Left forelimb (tissue), 1 donor: Measurements from ENCODE around the gene CAPN2.
"Not testable (repeated sequence)": the region's sequence is repeated elsewhere in the genome, so short reads cannot be mapped to it uniquely, and the experiment has no call there.

Source experiments
- DNase-seq: peaks from one replicate; pipeline ENCODE4 v3.0.0-alpha.2; 2018; ENCODE audit warnings: low spot score

Gene CAPN2

GRCh38 chr1:223717123-223717522, 4.8 kb downstream of the CAPN2 start:
- DNase-seq: no peak

DNA sequence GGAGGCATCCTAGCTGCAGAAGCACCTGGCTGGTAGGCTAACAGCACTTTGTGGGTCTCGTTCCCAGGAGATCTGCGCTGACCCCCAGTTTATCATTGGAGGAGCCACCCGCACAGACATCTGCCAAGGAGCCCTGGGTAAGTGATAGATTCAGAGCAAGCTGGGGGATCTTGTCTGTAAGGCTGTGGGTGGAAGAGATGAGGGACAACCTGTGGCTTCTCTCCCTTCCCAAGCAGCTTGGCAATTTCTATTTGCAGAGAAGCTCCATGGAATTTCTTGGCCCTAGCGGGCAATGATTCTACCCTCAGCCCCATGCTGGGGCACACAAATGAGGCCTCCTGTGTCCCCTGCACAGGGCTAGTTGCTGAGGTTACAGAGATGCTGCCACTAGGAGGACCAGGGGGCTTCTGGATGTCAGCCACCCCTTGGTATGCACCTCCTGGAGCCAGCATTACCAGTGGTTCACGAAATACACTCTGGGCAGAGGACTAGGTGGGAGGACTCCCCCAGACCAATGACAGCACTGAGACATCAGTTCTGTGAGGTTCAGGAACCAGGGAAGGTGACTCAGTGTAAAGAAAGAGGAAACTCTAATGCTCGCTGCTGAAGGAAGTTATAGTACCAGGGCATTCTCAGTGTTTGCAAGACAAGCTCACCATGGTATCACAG, 5.5 kb downstream of the CAPN2 start:
- no peak for DNase-seq

DNA sequence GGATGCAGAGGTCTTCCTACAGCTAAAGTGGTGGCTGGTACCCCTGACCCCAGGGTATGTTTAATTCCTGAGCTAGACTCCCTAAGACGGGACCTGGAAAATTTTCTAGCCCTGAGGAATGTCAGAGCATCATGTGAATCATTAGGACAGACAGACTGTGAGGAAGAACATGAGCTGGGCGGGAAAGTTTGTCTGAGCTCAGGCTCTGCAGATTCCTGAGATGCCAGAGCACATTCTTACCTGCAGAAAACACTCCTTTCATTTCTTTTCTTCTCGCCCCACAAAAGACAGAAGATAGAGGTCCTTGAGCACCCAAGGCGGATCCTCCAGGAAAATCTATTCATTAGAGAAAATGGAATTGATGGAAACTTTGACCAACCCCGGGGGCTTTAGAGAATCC, 6.5 kb downstream of the CAPN2 start:
- no peak for DNase-seq

DNA sequence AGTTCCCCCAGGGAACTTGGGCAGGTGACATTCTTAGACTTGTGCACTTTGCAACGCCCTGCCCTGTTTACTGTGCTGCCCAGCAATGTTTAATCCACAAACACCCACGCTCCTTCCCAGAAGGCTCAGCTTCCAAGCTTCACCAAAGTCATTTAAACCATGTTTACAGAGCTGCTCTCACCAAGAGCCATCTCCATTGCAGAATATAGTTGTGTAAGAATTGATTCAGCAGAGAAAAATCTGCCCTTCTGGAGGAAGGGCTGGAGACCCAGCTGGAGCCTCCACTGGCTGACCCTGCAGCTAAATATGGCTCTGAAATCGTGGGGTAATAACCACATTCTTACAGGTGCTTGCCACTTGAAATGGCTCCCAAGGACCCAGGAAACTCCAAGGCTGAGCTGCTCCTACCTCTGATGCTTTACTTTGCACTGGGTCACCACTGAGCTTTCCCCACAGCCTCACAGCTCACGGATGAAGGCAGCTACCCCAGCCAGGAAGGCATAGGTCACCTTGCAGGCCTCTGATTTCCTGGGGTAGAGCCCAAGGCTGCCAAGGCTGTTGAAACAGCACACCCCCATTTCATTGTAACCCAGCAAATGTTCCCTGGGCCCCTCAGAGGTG, 8.7 kb downstream of the CAPN2 start:
- DNase-seq: no peak

DNA sequence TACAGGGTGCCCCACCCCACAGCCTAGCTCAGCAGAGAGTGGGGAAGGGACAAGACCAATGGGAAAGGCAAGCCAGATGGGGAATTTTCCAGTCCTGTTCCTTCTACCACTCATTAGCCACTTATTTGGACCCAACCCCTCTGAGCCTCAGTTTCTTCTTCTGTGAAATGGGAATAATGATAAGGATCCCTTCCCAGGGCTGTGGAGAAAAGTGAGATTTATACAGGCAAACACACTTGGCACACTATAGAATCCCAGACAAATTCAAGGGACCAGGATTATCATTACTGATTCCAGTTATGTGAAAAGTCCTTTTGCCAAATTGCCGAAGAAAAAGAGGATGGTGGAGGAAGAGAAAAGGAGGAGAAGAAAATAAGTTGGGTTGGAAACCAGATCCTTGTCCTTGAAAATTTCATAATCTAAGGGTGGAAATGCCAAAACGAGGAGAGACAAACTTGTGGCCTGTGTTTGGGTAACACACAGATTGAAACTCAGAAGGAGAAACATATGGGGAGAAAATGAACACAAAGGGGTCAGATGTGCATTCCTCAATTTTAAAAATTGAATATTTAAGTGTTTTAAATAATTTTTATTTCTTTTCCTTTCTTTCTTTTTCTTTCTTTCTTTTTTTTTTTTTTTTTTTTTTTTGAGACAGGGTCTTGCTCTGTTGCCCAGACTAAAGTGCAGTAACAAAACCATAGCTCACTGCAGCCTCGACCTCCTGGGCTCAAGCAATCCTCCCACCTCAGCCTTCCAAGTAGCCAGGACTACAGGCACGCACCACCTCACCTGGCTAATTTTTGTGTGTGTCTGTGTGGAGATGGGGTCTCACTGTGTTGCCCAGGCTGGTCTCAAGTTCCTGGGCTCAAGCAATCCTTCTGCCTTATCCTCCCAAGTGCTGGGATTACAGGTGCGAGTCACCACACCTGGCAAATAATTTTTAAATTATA, 9.6 kb downstream of the CAPN2 start:
- no peak for DNase-seq

- DNase-seq: no peak
Observed at GRCh38 chr1:223723351-223723904, 11.1 kb downstream of the CAPN2 start.

GRCh38 chr1:223724376-223724775, 12.0 kb downstream of the CAPN2 start:
- no peak for DNase-seq

DNA sequence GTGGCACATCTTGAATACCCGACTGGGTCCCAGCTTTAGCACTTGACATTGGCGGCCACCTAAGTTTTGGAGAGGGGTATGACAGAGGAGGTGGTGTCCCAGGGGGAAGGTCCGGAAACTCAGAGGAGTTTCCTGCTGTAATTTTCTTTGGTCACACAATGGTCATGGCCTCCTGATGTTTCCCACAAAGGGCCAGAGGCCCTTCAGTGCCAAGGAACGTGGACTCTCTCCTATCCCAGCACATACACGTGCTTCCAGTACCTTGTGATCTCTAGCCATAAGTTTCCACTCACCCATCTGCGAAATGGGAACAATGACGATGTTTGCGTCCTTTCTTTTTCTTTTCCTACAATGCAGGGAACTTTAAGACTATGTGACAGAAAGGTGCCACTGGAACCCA, 13.2 kb downstream of the CAPN2 start:
- no peak for DNase-seq

- DNase-seq: peak; percentile 80
Observed at GRCh38 chr1:223726380-223727001, 14.2 kb downstream of the CAPN2 start.

DNA sequence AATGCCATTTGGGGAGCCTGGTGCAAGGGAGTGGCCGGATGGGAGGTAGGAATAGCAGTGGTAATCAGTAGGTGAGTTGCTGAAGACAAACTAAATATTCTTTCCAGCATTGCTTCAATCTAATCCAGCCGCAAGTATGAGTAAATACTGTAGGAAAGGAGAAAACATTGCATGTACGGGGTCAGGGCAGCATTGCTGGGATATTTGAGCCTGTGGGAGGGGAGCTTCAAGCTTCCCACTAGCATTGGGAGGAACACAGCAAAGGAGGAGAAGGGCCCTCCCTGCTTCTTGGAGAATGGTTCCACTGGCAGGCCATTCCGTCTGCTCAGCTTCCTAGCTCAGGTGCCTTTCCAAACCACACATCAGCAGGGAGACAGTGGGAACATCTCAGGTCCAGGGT, 15.2 kb downstream of the CAPN2 start:
- DNase-seq: no peak

DNA sequence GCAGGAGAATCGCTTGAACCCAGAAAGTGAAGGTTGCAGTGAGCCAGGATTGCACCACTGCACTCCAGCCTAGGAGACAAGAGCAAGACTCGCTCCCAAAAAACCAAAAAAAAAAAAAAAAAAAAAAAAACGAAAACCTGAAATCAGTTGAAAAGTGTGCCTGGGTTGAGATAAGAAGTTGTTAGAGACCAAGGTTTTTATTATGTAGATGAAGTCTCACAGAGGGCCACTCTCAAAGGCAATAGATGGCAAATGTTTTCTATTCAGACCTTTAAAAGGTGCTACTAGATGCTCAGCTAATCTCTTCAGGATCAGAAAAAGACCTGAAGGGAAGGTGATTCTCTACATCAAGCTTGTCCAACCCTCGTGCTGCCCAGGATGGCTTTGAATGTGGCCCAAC, 17.6 kb downstream of the CAPN2 start:
- no peak for DNase-seq

DNA sequence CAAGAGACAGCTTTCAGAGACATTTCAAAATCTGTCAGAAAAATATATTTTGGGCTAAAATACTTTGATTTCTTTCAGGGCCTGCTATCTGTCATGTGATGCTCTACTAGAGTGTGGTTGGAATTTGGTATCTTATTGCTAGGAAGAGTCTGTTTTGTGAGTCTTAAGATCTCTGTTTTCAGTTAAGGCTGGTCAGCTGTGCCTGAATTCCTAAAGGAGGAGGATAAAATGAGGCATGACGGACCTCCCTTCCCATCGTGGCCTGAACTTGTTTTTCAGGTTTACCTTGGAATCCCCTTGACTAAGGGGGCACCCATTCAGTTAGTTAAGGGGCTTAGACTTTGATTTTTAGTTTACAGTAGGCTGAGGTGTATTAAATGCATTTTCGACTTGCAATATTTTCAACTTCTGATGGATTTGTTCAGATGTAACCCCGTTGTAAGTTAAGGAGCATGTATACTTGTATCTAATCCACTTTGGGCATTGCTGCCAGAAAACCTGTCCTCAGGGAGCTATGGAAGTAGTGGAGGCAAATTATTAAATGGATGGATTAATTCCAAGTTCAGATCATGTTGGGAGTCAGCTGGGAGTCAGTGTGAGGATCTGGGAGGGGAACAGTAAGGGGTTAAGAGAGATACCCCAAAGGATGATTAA, 18.3 kb downstream of the CAPN2 start:
- no peak for DNase-seq

- DNase-seq: no peak
Observed at GRCh38 chr1:223731133-223731770, 18.9 kb downstream of the CAPN2 start.

DNA sequence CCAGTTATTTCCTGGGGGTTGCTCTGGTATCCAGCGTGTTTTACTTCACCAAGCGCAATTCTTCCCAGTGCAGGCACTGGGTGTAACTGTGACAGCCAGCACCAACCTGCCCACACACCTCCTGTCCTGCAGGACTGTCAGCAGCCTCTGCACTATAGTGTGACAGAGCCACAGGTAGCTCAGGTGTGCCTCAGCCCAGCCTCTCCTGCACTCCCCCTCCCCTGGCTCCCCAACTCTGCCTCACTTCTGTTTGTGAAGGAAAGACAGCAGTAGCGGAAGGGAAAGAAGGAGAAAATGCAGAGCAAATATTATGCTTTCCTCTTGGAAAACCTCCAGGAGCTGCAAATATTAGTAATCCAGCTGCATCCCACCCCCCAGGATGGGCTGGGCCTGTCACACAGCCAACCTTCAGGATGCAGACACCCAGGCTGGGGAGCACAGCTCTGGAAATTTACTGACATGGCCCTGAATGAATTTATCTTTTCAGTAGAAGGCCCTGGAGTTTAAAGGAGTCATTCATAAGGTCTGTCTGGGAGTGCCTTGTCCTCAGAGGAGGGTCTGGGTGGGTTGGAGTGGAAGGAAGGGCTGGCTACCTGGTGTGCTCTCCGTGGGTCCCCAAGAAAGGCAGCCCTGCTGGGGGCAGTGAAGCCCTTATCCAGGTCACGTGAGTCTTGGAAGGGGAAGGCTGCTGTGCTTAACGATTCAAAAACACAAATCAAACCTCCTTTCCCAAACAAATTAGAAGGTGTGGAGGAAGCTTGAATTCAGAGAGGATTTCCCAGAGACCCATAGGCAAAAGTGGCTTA, 20.9 kb downstream of the CAPN2 start:
- no peak for DNase-seq

DNA sequence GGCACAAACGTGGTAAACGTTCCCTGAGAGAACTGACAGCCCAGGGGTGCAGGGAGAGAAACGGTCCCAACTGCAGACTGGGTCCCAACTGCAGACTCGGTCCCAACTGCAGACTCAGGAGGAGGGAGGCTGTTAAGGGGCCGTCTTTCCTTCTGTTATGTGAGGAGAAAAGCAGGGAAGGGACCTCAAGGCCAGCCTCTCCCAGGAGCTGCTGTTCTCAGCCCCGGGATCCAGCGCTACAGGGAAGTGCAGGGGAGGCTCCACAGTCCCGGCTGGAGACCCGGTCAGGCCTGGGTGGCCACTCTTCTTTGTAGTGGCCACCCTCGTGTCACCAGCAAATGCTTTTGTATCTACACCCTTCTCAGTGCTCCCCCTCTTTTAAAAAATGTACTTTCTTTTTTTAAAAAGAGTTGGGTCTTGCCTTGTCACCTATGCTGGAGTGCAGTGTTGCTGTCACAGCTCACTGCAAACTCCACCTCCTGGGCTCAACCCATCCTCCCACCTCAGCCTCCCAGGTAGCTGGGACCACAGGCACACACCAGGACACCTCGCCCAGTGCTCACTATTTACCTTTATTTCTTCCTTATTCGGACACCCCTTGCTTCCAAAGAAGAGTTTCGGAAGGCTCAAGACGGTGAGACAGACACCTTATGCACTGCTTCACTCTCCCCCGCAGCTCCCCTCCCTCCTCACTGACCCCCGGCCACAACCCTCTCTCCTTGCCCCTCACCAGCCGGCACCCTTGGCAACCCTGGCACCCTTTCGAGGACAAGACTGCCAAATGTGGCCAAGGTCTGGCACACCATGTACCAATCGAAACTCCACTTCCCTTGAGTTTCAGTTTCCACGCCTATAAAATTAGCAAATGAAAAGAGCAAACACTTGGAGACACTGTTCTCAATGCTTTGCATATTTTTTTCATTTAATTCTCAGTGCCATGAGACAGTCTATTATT, 21.8 kb downstream of the CAPN2 start:
- DNase-seq: no peak

GRCh38 chr1:223736638-223737037, 24.3 kb downstream of the CAPN2 start:
- not testable (repeated sequence) for DNase-seq

DNA sequence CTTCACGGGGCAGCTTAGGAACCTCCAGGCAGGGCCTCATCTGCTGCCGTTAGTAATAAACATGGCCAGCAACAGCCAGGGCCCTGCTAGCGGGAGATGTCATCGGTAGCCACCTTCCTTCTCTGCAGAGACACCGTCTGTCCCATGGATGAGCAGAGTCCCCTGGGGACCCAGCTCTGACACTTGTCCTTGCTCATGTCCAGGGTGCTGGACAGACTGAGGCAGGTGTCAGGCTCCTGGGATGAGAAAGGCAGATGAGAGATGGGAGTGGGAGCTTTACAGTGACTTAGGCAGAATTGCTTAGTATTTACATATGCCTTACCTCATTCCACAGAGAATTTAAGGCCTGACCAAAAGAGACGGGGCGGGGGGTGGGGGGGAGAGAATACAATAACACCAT, 25.0 kb downstream of the CAPN2 start:
- DNase-seq: no peak

GRCh38 chr1:223738465-223739365, 26.4 kb downstream of the CAPN2 start:
- DNase-seq: no peak
